Stimulated activated CD4-positive, alpha-beta T cell treated with anti-CD3 and anti-CD28 coated beads, Interleukin-12 subunit alpha, Interleukin-12 subunit beta, amount 100 ng/mL, for 4 hours (primary cell): ENCODE measurements around the gene LMF1.

Experiments used
- DNase-seq: peaks from one replicate; pipeline ENCODE4 v3.0.0-alpha.2; 2020

Gene LMF1

DNA sequence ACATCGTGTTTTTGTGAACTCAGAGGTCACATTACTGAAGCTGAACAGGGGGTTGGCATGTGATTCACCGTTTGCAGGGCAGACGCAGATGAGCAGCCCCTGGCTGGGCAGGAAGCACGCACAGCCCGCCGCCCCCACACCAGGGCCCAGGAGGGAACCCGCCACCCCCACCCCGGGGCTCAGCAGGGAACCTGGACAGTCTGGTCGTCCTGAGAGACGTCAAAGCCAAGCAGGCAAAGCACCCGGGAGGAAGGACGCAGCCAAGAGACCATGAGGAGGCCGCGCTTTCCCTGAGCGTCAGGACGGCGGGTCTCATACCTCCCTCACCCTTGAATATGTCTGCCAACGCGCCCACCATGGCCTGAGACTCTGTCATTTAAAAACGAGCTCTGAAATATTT, 60.6 kb downstream of the LMF1 start:
- no peak for DNase-seq

DNA sequence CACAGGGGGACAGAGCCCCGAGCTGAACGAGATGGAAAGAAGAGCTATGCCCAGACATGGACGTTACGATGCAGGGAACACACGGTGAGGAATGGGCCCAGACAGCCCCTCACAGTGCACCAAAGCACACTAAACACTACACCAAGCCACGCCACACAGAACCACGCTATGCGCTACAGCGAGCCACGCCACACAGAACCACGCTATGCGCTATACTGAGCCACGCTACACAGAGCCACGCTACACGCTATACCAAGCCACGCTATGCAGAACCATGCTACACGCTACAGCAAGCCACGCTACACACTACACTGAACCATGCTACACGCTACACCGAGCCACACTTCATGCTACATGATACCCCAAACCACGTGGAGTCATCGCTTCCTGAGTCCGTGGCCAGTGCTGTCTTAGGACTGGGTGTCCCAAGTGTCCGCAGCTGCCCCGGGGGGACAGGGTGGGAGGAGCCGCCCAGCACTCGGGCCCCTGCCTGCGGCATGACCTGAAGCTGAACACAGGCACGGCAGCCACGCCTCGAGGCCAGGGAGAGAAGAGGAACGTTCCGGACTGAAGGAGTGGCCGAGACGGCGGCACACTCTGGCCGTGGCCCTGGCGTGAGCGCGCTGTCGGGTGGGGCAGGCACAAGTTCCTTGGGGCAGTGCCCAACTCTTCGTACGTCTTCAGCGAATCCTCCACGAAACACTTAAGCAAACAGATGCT, 61.3 kb downstream of the LMF1 start:
- no peak for DNase-seq

GRCh38 chr16:908526-909155, 62.1 kb downstream of the LMF1 start:
- DNase-seq, result no peak

- DNase-seq, result no peak
Measured at GRCh38 chr16:907842-908241, 62.9 kb downstream of the LMF1 start.

DNA sequence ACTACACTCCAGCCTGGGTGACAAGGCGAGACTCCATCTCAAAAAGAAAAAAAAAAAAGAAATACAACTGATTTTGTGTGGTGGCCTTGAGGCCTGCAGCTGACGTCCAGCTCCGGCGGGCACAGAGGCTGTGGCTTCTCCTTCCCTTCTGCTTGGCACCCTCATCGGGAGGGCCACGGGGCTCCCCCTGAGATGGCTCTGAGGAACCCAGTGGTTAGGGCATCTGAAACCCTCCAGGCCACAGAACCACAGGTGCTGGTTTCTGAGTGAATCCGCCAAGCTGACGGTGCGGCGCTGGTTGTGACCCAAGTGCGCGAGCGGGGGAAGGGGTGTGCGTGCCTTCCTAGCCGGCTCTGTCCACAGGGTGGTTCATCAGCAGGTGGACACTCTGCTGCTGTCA, 63.4 kb downstream of the LMF1 start:
- DNase-seq, result no peak

DNA sequence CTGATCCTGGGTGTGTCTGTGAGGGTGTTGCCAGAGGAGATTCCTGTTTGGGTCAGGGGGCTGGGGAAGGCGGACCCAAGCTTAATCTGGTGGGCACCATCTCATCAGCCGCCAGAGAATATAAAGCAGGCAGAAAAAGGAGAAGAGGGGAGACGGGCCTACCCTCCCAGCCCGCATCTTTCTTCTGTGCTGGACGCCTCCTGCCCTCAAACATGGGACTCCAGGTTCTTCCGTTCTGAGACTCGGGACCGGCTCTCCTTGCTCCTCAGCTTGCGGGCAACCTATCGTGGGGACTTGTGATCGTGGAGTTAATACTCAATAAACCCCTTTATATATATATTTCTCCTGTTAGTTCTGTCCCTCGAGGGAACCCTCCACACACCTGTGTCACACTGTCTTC, 64.5 kb downstream of the LMF1 start:
- DNase-seq, result no peak

DNA sequence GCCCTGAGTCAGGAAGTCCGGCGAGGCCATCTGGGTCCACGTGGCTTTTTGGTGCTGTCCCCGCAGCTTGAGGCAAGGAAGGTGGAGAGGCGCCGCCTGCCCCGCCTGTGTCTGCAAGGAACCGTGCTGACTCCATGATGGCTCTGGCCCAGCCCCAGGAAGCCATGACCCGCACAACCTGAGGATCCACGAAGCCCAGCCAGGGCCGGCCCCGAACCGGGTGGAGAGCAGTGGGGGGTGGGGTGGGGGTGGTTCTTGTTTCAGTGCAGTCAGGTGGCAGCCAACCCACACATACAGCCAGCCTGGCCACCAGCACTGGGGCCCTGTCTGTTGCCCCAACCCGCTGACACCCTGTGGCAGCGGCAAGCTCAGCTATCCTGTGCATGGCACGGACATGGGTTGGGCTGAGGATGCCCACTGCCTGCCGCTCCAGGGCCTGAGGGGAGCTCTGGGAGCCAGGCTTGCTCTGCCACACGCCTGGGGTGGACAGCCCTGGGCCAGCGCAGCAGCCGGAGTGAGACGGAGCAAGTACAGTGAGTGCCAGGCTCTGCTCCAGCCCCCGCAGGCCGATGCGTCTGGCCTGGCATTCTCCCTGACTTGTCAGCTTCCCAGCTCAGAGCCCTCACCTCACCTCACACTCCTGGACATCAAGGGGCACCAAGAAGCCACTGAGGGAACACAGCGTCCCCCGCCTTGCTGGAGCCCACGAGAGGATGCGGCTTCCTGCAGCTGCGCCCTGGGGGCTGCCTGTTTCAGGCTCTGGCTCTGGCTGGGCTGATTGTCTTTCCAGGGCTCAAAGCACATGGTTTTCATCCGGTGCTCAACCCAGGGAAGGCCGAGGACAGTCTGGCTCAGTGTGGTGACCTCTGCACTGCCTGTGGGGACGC, 68.8 kb downstream of the LMF1 start:
- no peak for DNase-seq

DNA sequence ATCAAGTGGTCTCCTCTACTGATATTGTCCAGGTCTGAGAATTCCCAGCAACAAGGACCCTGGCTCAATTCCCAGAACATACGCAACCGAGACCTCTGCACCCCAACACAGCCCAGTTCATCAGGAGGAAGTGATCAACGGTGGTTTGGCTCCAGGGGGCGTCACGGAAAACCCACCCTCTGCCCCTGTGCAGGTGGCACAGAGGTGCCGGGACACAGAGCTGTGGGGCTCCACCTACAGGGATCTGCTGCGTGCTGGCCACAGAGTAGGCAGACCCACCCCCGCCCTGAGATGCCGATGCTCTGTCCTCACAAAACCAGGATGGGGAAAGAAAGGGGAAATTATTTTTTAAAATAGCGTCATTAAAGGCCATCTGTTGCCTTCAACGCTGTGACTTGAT, 69.6 kb downstream of the LMF1 start:
- no peak for DNase-seq

DNA sequence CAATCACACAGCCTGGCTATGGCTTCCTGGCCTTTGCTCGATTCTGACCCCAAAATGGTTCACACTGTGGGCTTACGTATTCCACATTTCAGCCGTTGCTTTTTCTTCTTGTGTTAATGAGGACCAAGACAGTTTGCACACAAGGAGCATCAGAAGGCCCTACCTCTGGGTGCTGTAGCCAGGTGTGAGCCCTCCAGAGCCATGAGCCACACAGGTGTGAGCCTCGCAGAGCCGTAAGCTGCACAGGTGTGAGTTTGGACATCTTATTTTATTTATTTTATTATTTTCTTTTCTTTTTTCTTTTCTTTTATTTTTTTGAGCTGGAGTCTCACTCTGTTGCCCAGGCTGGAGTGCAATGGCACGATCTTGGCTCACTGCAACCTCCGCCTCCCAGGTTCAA, 70.6 kb downstream of the LMF1 start:
- no peak for DNase-seq

DNA sequence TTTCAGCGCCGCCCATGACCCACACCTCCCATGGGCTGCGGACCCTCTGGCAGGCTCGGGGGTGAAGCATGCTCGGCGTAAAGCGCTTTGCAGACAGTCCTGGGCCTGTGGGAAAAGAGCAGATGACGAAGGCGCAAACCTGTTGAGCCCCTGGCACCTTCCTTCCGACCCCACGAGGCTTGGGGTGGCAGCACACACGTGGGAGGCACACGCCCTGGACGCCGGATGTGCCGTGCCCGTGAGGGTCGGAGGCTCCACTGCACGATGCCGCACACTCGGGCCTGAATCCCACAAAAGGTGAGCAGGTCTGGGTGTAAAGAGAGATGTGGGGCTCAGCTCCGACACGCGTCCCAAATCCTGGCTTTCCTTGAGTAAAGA, 71.1 kb downstream of the LMF1 start:
- DNase-seq, result no peak

- DNase-seq, result no peak
Measured at GRCh38 chr16:898761-899682, 71.8 kb downstream of the LMF1 start.

GRCh38 chr16:898216-898615, 72.6 kb downstream of the LMF1 start:
- no peak for DNase-seq

GRCh38 chr16:897701-898100, 73.1 kb downstream of the LMF1 start:
- no peak for DNase-seq

GRCh38 chr16:897200-897543, 73.6 kb downstream of the LMF1 start:
- no peak for DNase-seq

GRCh38 chr16:896261-897199, 74.3 kb downstream of the LMF1 start:
- no peak for DNase-seq

- DNase-seq, result no peak
Measured at GRCh38 chr16:895371-895770, 75.4 kb downstream of the LMF1 start.

- DNase-seq, result no peak
Measured at GRCh38 chr16:894841-895240, 75.9 kb downstream of the LMF1 start.

DNA sequence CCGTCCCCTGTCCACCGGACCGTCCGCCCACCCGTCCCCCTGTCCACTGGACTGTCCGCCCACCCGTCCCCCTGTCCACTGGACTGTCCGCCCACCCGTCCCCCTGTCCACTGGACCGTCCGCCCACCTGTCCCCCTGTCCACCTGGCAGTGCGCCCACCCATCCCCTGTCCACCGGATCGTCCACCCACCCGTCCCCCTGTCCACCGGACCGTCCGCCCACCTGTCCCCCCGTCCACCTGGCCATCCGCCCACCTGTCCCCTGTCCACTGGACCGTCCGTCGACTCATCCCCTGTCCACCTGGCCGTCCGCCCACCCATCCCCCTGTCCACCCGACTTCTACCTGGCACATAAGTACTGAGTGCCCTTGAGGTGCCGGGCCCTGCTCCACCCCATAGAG, 76.6 kb downstream of the LMF1 start:
- DNase-seq, result no peak

GRCh38 chr16:893360-893759, 77.4 kb downstream of the LMF1 start:
- DNase-seq, result no peak

DNA sequence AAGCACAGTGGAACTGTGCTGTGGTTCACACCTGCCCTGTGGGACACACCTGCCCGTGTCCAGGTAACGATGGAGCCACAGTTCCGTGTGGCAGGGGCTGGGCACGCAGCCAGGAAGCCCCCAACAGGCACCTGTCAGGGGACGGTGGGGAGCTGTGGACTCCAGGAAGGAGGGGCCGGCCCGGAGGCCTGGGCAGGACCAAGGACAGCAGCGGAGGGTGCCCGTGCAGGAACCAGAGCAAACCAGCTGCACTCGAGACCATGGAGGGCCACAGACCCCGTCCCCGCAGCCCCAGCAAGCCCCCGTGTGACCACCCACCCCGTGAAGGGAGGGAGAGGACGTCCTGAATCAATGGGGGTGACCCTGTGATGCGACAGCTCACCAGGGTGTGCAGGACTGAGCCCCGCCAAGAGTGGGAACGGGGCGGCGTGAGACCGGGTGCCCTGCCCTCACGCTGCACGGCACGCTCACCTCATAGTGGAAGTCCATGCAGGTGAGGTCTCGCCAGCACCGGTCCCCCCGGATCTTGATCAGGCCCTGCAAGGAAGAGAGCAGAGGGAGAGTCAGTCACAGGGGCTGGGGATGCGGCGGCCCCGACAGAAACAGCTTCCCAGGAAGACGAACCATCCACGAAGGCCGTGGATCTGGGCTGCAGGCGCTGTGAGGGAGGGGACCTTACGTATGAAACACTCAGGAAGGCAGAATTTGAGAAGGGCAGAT, 78.1 kb downstream of the LMF1 start:
- DNase-seq, result no peak

DNA sequence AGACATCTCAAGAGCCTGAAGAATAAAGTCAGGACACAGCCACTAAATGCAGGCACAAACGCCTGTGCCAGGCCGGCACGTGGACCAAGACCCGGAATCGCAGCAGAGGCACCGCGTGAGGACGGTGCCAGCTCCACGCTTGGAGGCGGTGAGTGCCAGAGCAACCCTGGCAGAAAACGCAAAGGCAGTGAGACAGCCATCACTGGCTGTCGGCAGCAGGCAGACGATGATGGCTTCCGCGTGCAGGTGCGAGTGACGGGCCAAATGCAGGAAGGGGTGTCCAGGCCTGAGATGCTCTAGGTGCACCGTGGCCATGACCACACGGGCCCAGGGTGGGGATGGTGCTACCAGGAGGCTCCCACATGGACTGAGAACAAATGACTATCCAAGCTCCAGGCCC, 78.8 kb downstream of the LMF1 start:
- no peak for DNase-seq
